HepG2 (cell line): Measurements from ENCODE around the gene GHR. TPM values are rescaled to one million over a fixed set of nuclear protein-coding genes. Genes with fewer than 3 reads are reported as not detected.

Experiments
- AFF4 ChIP-seq: sonication (generic); formaldehyde crosslinking; IDR thresholded peaks from 2 replicates; pipeline ENCODE4 v1.4.0; 2020; ENCODE audit warnings: missing genetic modification reagents
- BRCA1 ChIP-seq: sonication (generic); formaldehyde crosslinking; IDR thresholded peaks from 2 replicates; pipeline ENCODE4 v1.4.0; 2020; ENCODE audit warnings: missing genetic modification reagents
- CERS6 ChIP-seq: sonication (generic); formaldehyde crosslinking; IDR thresholded peaks from 2 replicates; pipeline ENCODE4 v1.5.0; 2020; ENCODE audit warnings: missing genetic modification reagents
- DMAP1 ChIP-seq: IDR thresholded peaks from 2 replicates; pipeline ENCODE4 v1.6.1; 2016
- FOXK1 ChIP-seq: sonication (generic); formaldehyde crosslinking; IDR thresholded peaks from 2 replicates; pipeline ENCODE4 v1.4.0; 2020; ENCODE audit warnings: low read depth, missing genetic modification reagents, borderline replicate concordance
- HNRNPLL ChIP-seq: fragments of 200-400 bp; formaldehyde crosslinking; IDR thresholded peaks from 2 replicates; pipeline ENCODE4 v1.6.1; 2017; ENCODE audit warnings: mild to moderate bottlenecking, low read depth, low read length; ENCODE audit not compliant: poor library complexity, severe bottlenecking
- JUN ChIP-seq: sonication (generic); formaldehyde crosslinking; IDR thresholded peaks from 2 replicates; pipeline ENCODE4 v1.4.0; 2020; ENCODE audit warnings: mild to moderate bottlenecking, missing genetic modification reagents
- MIXL1 ChIP-seq: IDR thresholded peaks from 2 replicates; pipeline ENCODE4 v1.6.1; 2016
- NFIB ChIP-seq: sonication (generic); formaldehyde crosslinking; IDR thresholded peaks from 2 replicates; pipeline ENCODE4 v1.9.0; 2021; ENCODE audit warnings: missing genetic modification reagents, mild to moderate bottlenecking, borderline replicate concordance
- RFX1 ChIP-seq: fragments of 450-650 bp; IDR thresholded peaks from 2 replicates; pipeline ENCODE4 v1.6.1; 2017
- SMAD9 ChIP-seq: sonication (generic); formaldehyde crosslinking; IDR thresholded peaks from 2 replicates; pipeline ENCODE4 v1.5.1; 2020; ENCODE audit warnings: mild to moderate bottlenecking, missing genetic modification reagents
- THAP8 ChIP-seq: sonication (generic); formaldehyde crosslinking; IDR thresholded peaks from 2 replicates; pipeline ENCODE4 v1.5.1; 2020; ENCODE audit warnings: missing genetic modification reagents, mild to moderate bottlenecking, borderline replicate concordance
- WIZ ChIP-seq: sonication (generic); formaldehyde crosslinking; IDR thresholded peaks from 2 replicates; pipeline ENCODE4 v1.5.1; 2020; ENCODE audit warnings: mild to moderate bottlenecking, missing genetic modification reagents
- ZBTB1 ChIP-seq: sonication (generic); formaldehyde crosslinking; IDR thresholded peaks from 2 replicates; pipeline ENCODE4 v1.4.0; 2020; ENCODE audit warnings: missing genetic modification reagents, borderline replicate concordance
- ZFYVE20 ChIP-seq: sonication (generic); formaldehyde crosslinking; IDR thresholded peaks from 2 replicates; pipeline ENCODE4 v1.8.0; 2023; ENCODE audit warnings: low read depth, mild to moderate bottlenecking, moderate library complexity, missing genetic modification reagents, borderline replicate concordance
- ZHX1 ChIP-seq: sonication (generic); formaldehyde crosslinking; IDR thresholded peaks from 2 replicates; pipeline ENCODE4 v1.8.1; 2022; ENCODE audit warnings: low read depth, mild to moderate bottlenecking, missing genetic modification reagents
- ZNF367 ChIP-seq: sonication (generic); formaldehyde crosslinking; IDR thresholded peaks from 2 replicates; pipeline ENCODE4 v1.4.0; 2020; ENCODE audit warnings: missing genetic modification reagents, borderline replicate concordance
- ZNF629 ChIP-seq: sonication (generic); formaldehyde crosslinking; conservative IDR thresholded peaks from 2 replicates; pipeline ENCODE4 v1.5.0; 2020; ENCODE audit warnings: missing genetic modification reagents
- ZNF800 ChIP-seq: sonication (generic); formaldehyde crosslinking; IDR thresholded peaks from 2 replicates; pipeline ENCODE4 v1.4.0; 2020; ENCODE audit warnings: missing genetic modification reagents
- polyA plus RNA-seq, 8 experiments: library from polyadenylated mRNA; depleted of rRNA in 3 of 8; stranded (reverse) in 7 of 8; unstranded in 1 of 8; fragments of >200 nt; fragmentation: Illumina TruSeq in 4 of 8; extraction: Trizol in 4 of 8; gene quantifications; 2 replicates each; pipeline versions ENCODE4 v1.2.1 to v1.2.3, GENCODE V29; 2011 to 2016; ENCODE audit warnings: low read depth in 4 of 8, missing spikeins in 1 of 8, mixed read lengths in 1 of 8; ENCODE audit not compliant: insufficient read depth in 1 of 8
- total RNA-seq, 5 experiments: library from RNA; depleted of rRNA; stranded (reverse); fragments of >200 nt; fragmentation: Illumina TruSeq; extraction: Trizol; gene quantifications; 2 replicates each; pipeline ENCODE4 v1.2.3, GENCODE V29; 2016; ENCODE audit warnings: low read depth in 1 of 5

Gene GHR
- total and polyA plus RNA-seq, 2 of the 13 experiments (the other 11 are each of a cell fraction or from before 2014, with no cell fraction given) = 0.07 TPM; not detected in 1

GRCh38 chr5:42423285-42424165 is at the start of gene GHR (continued):
- no peak for TF ChIP-seq ZBTB1
- no peak for TF ChIP-seq NFIB (CRISPR knock-in tag)
- TF ChIP-seq BRCA1 (CRISPR knock-in tag) = no peak
- 0 out of 2 replicates have a peak, but pooled peaks have one; percentile 46 for TF ChIP-seq ZNF800
- TF ChIP-seq CERS6 (CRISPR knock-in tag) = no peak
- no peak for TF ChIP-seq JUN (CRISPR knock-in tag)
- TF ChIP-seq RFX1 = no peak
- no peak for TF ChIP-seq FOXK1 (CRISPR knock-in tag)
- TF ChIP-seq ZNF629 = no peak
- no peak for TF ChIP-seq DMAP1 (CRISPR knock-in tag)
- no peak for TF ChIP-seq MIXL1 (CRISPR knock-in tag)
- no peak for TF ChIP-seq SMAD9 (CRISPR knock-in tag)
- no peak for TF ChIP-seq ZHX1
- TF ChIP-seq THAP8 (CRISPR knock-in tag) = no peak
- TF ChIP-seq ZNF367 = no peak
- no peak for TF ChIP-seq WIZ (CRISPR knock-in tag)
- no peak for TF ChIP-seq AFF4 (CRISPR knock-in tag)
- peak; percentile 43 for TF ChIP-seq HNRNPLL
- no peak for TF ChIP-seq ZFYVE20 (CRISPR knock-in tag)
